ENCODE results near the gene RNLS.

RNLS gene

DNA sequence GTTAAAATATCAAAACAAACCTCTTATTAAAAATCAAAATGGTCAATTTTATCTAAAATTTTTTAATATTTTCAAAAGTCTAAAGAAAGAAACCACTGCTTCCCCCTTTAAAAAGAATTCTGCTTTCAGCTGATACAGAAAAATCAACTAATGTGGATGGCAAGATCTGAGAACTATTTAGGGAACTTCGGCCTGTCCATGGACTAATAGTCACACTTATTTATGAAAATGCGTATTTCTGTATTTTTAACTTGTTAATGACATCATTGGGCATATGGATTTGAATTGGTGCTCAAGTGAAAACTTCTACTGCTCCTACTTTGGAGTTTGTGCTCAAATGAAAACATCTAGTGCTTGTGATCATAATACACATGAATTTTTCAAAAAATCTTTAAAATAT lies 31.9 kb downstream of the RNLS start:
- no peak for DNase-seq (ENCODE audit: low read depth)

DNA sequence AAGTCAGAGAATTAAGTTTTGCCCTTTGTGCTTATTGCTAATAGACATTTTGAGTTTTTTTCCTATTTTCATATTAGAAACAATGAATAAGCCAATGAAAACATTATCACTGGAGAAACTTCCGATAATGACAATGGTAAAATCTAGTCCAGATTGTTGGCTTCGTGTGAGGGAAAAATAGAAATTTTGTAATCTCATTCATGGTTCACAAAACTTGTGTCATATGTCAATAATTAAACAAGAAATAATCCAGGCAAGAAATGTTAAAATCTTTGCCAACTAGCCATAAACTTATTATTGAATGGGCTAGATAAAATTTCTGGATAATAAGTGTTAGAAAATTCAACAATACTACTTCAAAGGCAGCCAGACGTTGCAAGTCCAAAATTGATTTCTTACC lies 36.6 kb downstream of the RNLS start:
- no peak for DNase-seq (ENCODE audit: low read depth)

DNA sequence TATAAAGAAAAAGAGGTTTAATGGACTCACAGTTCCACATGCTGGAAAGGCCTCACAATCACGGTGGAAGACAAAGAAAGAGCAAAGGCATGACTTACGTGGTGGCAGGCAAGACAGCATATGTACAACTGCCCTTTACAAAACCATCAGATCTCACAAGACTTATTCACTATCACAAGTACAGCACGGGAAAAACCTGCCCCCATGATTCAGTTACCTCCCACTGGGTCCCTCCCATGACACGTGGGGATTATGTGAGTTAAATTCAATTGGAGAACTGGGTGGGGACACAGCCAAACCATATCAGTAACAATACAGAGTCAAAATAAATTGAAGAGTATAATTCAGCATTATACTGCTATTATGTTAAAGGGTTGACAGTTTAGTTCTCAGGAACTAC lies 37.8 kb downstream of the RNLS start:
- DNase-seq (ENCODE audit: low read depth): no peak

DNA sequence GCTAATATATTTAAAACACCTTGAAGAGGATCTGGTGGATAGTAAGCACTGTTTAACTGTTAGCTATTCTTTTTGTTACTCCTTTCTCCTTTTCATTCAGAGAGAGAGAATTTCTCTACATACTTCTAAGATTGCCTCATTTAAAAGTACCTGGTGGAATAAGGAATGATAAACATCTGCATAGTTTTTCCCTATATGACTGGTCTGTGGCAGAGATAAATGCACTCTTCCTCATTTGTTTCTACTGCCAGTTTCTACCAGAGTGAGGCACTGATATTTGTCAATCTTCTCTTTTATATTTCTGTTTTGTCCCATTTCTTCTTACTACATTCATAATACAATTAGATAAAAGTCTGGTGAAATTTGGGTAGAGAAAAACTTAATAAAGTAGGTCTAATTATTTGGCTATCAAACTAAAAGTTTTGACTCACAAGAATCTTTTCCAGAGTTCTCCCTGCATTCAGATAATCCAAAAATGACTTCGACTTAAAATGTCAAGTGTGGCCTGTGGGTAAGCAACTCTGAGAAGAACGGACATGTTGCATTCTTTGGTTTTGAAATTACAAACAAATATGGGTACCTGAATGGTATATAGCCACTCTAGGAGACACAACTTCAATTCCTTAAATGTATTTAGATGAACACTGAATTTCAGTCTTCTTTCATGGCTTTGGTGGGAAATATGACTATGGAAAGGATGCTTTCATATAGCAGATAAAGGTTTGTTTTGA lies 38.8 kb downstream of the RNLS start:
- DNase-seq (ENCODE audit: low read depth): no peak

DNA sequence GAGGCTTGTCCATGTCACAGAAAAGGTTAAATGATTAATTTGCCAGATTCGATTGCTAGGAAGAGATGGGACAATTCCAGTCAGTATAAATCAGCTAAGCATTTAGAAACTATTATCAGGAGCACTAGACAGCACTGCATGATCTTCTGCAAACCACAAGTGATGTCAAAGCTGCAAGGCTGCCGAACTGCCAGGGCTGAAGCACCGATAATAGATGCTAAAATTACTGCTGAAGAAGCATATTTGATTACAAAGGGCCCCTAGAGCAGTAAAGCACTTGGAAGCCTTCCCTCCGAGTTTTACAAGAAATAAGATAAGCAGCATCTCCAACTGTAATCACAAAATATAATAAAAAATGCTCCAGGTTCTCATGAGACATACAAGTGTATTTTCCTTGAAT lies 40.6 kb downstream of the RNLS start:
- DNase-seq (ENCODE audit: low read depth): no peak

DNA sequence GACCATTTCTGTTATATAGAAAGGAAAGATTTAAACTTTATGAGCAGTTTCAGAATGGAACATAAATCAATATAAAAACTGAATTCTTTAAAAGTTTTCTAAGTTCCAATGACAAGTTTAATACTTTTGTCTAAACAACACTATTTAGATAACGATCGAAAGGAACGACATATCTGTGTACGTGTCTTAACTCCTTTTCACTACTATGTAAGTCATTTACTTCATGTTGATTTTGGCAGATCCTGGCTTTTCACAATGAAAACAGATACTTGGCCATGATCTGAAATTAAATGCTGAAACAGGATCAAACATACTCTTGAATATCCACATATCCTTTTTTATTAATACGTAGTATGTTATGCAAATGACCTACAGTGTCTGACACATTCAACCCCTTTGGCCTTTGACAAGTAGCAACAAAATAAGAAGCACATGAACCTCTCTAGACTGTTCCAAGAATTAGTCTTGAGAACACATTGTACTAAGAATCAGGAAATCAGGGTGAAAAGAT lies 41.9 kb downstream of the RNLS start:
- DNase-seq (ENCODE audit: low read depth): no peak

DNA sequence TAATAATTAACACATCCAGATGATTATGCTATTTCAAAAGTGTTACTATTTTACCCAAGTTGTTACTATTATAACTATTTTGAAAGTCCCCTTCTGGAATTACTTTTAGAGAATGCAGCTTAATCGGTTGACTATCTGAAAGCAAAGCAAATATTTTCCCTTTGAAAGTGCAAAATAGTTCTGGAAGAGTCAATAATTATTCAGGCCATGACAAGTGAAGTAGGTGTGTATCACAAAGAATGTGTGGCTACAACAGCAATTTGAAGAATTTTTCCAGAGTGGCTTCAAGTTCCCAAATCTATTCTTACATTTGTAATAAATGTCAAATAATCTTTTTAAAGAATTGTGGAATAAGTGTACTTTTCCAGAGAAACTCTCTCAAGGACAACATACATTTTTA lies 42.8 kb downstream of the RNLS start:
- no peak for DNase-seq (ENCODE audit: low read depth)

DNA sequence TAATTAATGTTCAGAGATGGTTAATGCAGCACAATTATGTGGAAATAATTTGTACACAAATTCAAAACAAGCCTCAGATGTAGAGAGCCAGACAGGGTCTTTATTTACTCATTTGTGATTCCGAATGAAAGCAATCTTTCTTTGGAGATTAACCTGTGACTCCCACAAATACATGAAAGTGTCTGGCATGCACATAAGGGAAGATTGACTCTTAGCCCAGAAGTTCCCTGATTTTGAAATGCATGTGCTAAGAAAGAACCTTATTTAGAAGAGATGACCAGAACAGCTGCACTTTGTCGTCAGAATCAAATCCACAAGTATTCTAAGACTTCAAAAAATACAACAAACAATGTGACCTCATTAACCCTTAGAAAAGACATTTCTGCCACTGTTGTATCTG lies 45.1 kb downstream of the RNLS start:
- DNase-seq (ENCODE audit: low read depth): no peak

DNA sequence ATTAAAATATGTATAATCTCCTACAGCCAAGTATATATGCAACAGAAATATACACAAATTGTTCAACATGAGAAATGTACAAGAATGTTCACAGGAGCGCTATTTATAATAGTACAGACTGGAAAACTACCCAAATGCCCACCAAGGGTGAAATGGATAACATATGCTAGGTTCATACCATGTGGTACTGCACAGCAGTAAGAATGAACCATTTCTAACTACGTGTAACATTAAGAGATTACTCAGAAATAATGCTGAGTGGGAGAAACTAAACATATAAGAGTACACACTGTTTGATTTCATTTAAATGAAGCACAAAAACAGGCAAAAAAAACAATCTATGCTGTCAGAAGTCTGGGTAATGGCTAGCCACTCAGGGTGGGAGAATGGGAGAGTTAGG lies 45.8 kb downstream of the RNLS start:
- no peak for DNase-seq (ENCODE audit: low read depth)

DNA sequence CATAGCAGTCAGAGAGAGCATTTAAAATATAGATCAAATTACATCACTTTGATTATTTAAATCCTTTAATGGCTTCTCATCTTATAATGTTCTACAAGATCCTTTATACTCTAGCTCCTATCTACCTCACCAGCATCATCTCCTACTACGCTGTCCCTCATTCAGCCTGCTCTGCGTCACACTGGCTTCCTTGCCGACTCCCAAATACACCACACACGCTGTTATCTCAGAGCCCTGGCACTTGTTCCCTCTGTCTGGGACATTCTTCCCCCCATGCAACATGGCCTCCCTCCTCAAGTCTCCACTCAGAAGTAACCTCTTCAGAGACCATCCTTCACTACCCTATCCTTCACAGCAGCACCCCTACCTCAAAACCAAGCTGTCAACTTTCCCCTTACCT lies 46.7 kb downstream of the RNLS start:
- no peak for DNase-seq (ENCODE audit: low read depth)

DNA sequence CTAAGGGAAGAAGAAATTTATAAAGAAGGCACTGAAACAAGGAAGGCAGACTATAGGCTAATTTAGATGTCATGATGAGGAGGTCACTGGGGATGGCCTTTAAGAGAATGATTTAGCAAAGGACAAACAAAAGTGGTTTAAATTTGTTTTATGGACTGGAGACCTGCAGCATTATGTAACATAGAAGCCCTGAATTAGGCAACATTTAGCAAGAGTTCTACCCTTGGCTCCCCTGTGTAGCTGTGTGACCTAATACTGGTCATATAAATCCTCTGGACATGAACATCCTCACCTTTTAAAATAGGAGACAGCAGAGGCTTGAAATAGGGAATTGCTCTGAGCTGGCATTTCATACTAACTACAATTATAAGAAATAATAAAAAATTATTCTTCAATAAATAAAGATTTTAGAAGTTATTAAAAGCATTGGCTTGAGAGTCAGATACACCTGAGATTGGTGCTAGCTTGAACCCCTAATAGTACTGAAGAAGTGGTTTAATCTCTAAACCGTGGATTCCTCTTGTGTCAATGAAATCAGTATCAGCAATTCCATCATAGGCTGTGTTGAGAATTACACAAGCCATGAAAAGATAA lies 48.9 kb downstream of the RNLS start:
- DNase-seq (ENCODE audit: low read depth): no peak

DNA sequence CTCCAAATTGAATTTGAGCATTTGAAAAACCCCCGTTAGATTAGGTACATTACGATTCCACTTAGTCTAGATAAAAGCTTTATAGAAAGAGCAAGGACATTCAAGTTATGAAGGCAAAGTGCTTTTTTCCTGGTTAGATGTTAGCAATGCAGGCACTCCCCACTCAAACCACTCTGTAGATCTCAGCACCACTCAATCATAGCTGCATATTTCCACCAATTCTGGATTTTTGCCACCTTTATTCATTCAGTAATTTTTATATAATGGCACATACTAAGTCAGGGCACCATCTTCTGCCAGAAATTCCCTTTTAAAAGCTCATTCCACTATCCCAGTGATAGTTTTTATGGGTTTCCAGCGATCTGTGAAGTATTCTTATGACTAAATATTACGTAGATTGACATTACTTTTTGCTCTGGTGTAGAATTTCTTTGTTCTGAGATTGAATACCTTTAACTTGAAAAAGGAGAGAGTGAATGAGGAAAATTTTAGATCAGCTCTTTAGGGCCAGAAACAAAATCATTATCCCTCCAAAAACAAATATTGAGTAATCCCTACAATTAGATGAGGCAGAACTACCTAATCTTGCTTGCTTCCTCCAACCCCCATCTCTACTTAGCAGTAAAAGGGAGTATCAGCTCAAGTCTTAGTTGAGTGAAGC lies 51.6 kb downstream of the RNLS start:
- no peak for DNase-seq (ENCODE audit: low read depth)

DNA sequence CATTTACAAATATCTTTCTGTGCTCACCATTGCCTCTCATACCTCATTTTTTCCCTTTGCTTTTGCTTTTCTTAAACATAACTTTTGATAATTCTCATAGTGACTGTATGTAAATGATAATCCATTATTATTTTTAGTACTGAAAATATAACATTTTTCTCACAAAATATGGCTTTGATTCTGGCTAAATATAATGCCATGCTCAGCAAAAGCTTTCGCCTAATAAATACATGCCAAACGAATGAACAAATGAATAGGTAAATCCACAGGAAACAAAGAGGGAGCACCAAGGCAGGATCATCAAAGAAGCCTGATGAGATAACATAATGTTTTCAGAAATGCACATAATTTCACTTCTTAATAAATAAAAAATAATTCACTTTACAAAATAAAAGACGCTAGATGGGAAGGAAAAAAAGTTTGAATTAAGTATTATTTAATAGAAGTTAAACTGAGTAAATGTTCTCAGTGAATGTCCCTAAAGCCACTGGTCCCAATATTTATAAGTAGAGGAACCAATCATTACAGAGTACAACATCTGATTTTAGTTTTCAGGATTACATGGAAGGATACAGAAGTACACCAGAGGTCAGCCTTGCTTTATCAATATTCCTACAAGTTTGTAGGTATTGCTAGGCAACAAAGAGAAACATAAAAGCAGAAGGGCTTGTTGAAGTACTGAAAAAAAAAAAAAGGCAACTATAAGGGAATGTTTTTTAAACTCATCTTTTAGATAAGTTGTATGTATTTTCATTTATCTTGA lies 52.3 kb downstream of the RNLS start:
- no peak for DNase-seq (ENCODE audit: low read depth)

DNA sequence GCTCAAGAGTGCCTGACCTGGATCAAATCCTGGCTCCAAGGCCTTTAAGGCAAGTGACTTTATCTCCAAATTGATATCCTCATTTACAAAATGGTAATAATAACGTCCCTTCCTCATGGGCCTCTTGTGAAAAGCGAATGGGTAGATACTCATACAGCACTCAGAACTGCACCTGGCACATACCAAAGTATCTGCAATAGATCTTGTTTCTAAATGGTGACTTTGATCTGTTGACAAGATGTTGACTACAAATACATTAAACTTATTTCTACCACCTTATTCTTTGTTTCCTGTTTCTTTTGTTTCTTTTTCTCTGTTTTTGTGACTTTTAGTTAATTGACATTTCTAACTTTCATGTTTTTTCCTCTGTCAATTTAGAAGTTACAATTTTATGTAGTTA lies 53.0 kb downstream of the RNLS start:
- DNase-seq (ENCODE audit: low read depth): no peak

DNA sequence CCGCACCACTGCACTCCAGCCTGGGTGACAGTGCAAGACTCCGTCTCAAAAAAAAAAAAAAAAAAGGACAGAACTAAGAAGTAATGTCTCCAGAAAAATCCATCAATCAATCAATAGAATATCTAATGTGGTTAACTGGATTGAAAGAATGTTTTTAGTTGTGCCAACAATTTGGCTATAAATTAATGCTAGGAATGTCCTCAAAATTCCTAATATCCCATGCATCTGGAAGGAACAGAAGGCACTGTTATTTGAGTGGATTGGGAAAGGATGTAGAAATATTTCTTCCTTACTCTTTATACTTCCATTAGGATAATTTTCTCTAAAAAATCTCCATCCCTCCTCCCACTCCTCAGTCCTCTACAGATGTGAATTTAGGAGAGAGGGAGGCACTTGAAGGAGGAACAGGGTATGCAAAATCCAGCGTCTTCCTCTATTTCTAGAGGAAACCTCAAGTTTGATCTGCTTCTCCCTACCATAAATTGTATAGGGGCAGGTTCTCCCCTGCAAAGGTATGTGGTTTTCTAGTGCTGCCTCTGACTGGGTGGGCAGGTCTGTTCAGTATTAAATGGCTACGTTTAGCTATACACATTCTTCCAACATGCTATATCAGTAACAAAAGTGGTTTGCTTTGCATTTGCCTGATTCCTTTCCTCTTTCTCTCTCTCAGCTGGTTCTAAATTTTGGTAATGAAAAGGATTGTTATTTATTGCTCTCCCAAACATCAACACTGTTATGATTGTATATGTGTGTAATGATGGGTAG lies 54.1 kb downstream of the RNLS start:
- DNase-seq (ENCODE audit: low read depth): no peak

DNA sequence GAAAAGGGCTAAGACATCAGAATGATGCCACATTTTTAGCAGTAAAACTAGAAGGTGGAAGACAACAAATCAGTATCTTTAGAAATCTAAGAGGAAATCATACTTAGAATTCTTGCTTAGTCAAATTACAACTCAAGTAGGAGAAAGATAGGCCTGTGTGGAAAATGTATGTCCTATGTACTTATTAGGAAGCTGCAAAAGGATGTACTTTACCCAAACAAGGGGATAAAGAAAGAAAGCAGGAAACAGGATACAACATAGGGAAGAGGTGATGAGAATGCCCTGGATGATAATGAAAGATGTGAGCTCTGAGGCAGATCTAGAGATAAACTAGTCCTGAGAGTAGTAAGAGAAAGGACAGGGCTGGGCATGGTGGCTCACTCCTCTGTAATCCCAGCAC lies 54.9 kb downstream of the RNLS start:
- no peak for DNase-seq (ENCODE audit: low read depth)

DNA sequence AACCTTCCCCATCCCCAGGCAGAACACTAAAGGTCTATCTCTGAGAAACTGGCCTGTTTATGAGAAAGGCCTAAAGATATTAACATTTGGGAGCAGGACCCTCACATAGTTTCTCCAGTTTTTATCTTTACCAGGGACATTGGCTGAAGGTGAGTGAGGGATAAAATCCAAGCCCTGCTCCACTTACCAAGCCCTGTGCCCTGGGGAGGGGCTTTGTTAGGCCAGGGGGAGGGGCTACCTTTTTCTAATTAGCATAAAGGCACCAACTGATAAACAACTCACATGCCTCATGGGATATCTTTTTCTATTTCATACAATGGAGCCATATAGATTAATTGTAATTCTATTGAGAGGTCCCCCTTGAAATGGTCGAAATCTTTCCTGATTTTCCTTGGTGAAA lies 55.9 kb downstream of the RNLS start:
- no peak for DNase-seq (ENCODE audit: low read depth)

DNA sequence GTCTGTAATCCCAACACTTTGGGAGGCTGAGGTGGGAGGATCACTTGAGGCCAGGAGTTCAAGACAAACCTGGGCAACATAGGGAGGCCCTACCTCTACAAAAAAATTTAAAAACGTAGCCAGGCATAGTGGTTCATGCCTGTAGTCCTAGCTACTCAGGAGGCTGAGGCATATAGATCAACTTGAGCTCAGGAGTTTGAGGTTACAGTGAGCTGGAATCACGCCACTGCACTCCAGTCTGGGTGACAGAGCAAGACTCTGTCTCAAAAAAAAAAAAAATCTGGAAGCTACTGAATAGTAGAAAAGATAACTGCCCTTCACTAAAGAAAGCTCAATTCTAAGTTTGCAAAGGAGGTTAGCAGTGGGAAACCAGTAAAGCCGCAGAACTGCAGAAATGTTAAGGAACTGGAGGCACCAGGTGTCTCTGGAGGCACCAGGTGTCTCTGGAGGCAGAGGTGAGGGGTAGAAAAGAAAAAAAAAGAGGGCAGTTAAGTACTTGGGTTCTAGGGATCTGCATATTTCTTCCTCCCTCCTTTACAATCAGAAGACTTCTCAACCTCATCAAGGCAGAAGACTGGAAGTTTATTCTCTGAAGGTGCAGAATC lies 56.5 kb downstream of the RNLS start:
- no peak for DNase-seq (ENCODE audit: low read depth)

DNA sequence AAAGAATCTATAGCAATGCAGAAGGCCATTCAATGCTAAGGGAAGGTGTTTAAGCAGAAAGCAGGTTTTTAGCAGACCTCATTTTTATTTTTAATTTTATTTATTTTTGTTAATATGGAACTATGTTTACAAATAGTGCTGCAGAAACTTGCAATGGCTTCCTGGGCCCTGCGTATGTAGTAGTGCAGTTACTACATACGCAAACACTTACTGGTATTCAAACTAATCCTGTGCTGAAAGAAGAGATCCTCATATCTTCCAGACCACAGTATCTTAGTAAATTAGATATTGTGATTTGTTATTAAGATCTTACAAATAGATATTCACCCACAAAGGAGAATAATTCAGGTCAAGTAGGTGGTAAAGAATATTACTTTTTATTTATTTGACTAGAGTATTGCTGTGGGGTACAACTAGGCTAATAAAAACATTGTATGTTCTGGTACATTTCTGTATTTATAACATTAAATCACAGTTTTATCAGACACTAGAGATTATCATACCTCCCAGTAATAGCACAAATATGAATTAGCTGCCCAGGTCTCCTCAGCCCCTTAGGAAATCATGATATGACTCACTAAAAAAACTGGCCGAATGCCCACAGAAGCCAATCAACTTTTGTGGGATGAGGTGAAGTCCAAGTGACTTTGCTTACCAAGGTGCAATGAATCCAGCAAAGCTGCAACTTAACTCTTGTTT lies 57.6 kb downstream of the RNLS start:
- DNase-seq (ENCODE audit: low read depth): no peak

DNA sequence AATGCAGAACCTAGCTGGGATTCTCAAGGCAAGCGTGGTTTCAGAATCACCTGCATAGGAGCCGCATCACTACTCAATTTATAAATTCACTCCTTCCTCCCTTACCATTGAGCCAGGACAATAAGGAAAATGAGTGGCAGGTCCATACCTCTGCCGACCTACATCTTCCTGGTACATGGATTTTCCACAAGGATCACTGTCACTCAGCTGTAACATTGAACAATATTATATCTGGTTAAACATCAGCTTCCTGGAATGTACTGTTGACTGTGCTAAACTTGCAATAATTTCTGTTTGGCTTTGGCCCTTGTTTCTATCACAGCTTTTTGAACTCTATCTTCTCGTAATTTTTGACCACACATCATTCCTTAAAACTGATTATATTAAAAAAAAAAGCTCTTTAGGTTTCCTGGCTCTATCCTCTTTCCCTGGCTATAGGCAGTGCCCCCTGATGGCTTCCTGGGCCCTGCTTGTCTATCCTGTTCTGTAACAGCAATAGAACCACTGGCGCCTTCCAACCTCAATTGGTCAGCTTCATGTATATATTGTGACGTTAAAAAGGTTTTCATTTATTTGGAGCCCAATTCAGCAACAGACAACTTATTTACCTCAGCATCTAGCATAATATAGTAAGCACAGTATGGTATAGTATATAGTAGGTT lies 59.2 kb downstream of the RNLS start:
- DNase-seq (ENCODE audit: low read depth): no peak

Data from stimulated activated CD8-positive, alpha-beta memory T cell treated with anti-CD3 and anti-CD28 coated beads, Interleukin-15, amount 100 ng/mL, for 1 hour (primary cell).